ENCODE data around the gene KRIT1.

GRCh38 chr7:92156990-92157389, 88.7 kb downstream of the KRIT1 start:
- TF ChIP-seq CTCF (IDR thresholded peaks at IDR 0.05; ENCODE audit: extremely low read depth in 1 of 2, insufficient read depth in 1 of 2, low read depth in 1 of 2, low read length in 2 of 2) (no peak), MYC (IDR thresholded peaks at IDR 0.05; ENCODE audit: low read depth, low read length) (no peak)
